GM19099 (cell line): ENCODE measurements around the gene CACNA1B.

Experiments
- POLR2A ChIP-seq: IDR thresholded peaks from 3 replicates; pipeline ENCODE4 v1.6.1; 2011; ENCODE audit warnings: low read depth; ENCODE audit not compliant: insufficient read length; ENCODE audit errors: extremely low read depth

CACNA1B gene

GRCh38 chr9:137963525-137963924, 85.9 kb downstream of the CACNA1B start:
- TF ChIP-seq POLR2A: no peak

GRCh38 chr9:137965177-137965795, 87.7 kb downstream of the CACNA1B start:
- TF ChIP-seq POLR2A: no peak

DNA sequence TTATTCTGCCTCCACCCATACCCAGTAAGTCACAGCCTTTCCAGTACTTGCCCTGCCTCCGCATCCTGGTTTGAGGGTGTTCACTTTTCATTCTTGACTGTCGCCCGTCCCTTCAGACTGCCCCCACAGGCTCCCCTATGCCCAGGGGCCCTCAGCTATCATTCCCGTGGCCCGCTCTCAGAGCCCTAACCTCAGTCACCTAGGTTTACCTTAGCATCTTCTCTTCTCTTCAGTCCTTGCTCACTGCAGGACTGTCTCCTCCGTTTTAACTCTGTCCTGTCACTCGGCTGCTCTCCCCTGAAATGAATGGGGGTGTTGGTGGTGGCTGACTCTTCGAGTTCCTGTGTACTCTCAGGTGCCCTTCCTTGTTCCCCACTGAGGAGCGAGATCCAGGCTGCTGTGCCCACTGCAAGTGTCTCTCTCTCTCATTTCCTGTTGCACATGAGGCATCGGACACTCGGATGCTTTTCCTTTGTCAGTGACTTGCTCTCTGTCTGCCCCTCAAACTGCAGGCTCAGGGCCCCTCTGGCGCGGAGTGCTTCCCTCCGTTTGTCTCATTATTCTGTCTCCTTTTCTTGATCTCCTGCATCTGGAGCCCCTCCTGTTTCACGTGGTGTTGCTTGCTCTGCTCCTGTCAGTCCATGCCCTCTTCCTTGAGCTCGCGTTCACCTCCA, 89.8 kb downstream of the CACNA1B start:
- no peak for TF ChIP-seq POLR2A

- no peak for TF ChIP-seq POLR2A
Measured at GRCh38 chr9:137968235-137968634, 90.7 kb downstream of the CACNA1B start.

DNA sequence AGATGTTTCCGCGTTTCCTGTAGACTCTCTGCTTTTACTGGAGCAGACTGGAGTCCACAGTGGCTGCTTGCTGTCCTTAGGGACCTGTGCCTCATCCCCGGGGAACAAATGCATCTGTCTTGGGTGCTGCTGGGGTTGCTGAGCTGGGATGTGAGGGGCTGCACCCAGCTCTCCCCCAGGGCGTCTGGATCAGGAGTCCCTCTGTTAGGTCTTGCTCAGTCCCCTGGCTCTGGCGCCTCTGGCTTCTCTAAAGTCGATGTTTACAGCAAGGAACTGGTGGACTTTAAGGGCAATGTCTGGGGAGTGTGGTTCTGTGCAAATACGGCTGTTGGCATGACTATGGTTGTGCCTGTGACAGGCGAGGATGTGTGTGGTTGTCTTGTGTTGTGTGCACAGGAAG, 91.4 kb downstream of the CACNA1B start:
- no peak for TF ChIP-seq POLR2A

DNA sequence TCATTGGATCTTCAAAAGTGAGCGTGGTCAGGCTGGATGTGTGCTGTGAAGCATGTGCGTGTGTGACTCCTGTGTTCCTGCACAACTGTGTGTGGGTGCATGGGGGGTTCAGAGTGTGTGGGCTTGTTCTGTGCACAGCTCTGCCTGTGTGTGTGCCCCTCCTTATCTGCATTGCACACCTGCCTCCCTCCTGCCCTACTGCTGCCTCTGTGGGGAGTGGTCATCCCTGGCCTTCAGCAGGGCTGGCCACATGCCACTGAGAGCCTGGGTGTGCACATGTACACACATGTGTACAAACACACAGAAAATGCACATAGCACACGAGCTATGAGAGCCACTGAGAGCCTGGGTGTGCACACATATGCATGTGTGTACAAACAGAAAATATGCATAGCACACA, 92.1 kb downstream of the CACNA1B start:
- TF ChIP-seq POLR2A: no peak

DNA sequence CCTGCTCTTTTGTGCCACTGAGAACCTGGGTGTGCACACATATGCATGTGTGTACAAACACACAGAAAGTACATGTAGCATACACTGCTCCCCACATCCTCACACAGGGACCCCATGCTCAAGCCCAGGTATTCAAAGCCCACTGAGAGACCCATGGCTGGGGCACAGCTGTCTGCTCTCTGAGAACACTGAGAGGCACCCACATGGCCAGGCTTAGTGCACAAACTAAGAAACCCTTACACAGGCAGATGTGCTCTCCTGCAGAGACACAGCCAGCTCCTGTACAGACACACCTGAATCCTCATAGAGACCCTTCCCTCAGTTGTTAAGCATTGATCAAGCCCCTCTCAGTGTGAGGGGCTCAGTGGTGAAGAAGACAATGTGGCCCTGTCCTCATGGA, 92.5 kb downstream of the CACNA1B start:
- no peak for TF ChIP-seq POLR2A

GRCh38 chr9:137970686-137971476, 93.3 kb downstream of the CACNA1B start:
- no peak for TF ChIP-seq POLR2A

- TF ChIP-seq POLR2A: no peak
Measured at GRCh38 chr9:137971477-137972138, 94.0 kb downstream of the CACNA1B start.

- TF ChIP-seq POLR2A: no peak
Measured at GRCh38 chr9:137972355-137972987, 94.9 kb downstream of the CACNA1B start.

GRCh38 chr9:137972988-137973470, 95.4 kb downstream of the CACNA1B start:
- no peak for TF ChIP-seq POLR2A

GRCh38 chr9:137973829-137974416, 96.3 kb downstream of the CACNA1B start:
- no peak for TF ChIP-seq POLR2A

DNA sequence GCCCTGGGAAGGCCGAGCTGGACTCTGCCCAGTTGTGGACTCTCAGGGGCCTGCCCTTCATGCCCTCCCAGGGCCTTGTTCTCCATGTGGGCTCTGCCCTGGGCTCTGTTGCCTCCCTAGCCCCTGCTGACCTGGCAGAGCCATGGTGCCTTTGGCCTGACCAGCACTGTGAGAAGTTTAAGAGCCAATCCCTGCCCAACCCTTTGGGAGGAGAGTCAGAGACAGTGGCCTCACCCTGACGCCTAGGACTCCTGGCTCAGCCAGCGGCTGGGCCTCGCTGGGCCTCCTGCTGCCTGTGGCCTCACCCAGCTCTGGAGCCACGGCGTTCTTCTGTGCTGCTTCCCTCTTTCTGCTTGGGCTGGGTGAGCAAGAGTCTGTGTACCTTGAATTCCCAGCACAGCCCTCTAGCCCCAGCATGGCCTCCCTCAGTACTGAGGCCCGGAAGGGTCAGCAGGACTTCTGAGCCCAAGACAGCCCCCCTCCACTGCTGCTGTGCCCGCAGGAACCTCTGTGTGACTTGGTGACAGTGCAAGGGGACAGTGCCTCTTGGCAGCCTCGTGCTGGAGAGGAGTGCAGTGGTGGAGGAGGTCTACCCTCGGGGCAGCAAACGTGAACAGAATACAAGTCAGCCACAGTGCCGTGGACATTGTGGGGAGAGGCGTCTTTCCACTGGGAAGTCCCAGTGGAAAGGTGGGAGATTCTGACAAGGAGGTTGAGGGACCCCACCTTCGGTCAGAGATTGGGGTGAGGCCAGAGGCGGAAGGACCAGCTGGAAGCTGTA, 97.4 kb downstream of the CACNA1B start:
- TF ChIP-seq POLR2A: no peak

DNA sequence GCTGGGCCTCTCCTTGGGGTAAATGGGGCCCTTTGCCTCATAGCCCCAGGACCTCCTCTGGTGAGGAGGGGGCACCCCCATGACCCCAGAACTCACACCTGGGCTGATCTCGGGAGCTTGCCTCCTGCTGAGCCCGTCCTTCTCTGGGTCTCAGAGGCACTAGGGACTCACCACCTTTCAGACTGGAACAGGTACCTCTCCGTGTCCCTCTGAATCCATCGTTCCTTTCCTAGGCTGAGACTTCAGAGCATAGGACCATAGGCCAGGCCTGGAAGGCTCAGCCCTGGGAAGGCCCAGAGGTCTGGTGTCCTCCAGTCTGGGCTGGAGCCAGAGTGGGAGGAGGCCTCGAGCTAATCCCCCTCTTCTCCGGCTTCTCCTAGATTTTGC, 97.9 kb downstream of the CACNA1B start:
- no peak for TF ChIP-seq POLR2A

DNA sequence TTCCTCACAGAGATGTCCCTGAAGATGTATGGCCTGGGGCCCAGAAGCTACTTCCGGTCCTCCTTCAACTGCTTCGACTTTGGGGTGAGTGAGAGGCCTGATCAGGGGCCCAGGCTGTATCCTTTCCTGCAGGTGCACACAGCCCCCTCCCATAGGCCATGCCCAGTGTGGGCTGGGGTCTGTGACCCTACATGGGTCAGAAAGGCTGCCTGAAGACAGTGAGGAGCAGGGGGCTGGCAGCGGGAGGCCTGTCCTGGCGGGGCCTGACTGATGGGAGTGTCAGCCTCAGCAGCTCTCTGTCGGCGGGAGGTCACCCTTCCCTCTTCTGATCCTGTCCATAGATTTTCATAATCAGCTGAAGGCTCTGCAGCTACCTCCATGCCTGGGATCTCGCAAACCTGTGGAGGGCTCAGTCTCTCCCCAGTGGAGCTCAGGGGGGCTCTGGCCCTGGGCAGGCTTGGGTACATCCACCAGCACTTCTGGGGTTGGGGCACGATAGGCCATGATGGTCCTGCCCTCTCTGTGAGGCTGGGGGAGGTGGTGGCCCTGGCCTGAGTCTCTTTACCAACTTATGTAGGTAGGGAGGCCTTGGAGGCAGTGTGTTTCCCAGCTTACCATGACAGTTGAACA, 98.5 kb downstream of the CACNA1B start:
- no peak for TF ChIP-seq POLR2A
